SK-N-MC (cell line): ENCODE measurements around the gene C15orf61.

Experiments used
- EZH2 ChIP-seq: fragments of 200-600 bp; sonication (generic); IDR thresholded peaks from one replicate; pipeline ENCODE4 v1.6.1; 2017; ENCODE audit warnings: antibody characterized with exemption
- POLR2AphosphoS5 ChIP-seq: IDR thresholded peaks from 2 replicates; pipeline ENCODE4 v1.6.1; 2012; ENCODE audit warnings: mild to moderate bottlenecking, low read depth, low read length, borderline replicate concordance

DNA sequence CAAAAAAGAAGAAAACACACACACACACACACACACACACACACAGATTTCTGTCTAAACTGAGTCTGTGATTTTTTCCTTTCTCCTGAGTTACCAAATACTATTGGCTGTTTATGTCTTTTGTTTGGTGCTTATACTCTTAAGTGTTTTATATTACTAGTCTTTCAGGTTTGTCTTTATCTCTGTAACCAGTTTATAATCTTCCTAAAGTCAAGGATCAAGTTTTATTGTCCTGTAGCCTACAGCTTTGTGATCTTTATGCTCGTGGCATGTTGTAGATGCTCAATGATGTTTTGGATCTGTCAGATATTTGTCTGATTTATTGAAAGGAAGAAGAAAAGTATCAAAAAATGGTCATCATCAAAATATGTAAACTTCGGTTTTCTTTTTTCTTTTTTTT is 26.1 kb downstream of the C15orf61 start:
- TF ChIP-seq POLR2AphosphoS5, result no peak
- TF ChIP-seq EZH2, result no peak
